22Rv1 (cell line): ENCODE measurements around the gene ERP44.
"Not testable (repeated sequence)": the region's sequence is repeated elsewhere in the genome, so short reads cannot be mapped to it uniquely, and the experiment has no call there.

Experiments
- ZFX ChIP-seq: fragments of 450-650 bp; IDR thresholded peaks from 2 replicates; pipeline ENCODE4 v1.6.1; 2017; ENCODE audit warnings: antibody characterized with exemption, borderline replicate concordance
- TF ChIP-seq, protein P1 (sequence below): fragments of 450-650 bp; IDR thresholded peaks from 2 replicates; pipeline ENCODE4 v1.5.1; 2017; ENCODE audit warnings: mild to moderate bottlenecking

DNA sequence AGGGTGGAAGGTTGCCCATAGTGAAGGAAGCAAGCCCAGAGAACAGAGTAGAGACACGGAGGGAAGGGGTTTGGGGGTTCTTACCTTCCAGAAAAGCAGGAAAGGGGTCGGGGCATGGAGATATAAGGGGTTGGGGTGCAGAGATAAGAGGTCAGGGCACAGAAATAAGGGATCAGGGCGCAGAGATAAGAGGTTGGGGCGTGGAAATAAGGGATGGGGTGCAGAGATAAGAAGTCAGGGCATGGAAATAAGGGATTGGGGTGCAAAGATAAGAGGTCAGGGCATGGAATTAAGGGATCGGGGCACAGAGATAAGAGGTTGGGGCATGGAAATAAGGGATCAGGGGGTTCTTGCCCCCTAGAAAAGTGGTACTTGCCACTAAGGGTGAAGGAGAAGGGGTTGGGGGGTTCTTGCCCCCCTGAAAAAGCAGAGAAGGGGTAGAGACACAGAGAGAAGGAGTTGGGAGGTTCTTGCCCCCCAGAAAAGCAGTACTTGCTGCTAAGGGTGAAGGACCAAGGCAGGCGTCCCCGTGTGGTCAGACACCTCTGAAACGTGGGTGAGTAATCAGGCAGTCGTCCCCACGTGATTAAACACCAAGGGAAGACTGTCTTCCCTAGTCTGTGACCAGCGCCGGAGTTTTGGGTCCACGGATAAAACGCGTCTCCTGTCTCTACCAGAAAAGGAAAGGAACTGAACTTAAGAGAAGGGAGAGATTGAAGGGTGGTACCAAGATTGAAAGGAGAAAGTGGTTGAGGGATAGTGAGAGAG, 46.6 kb upstream of the ERP44 start:
- TF ChIP-seq, protein P1, sequence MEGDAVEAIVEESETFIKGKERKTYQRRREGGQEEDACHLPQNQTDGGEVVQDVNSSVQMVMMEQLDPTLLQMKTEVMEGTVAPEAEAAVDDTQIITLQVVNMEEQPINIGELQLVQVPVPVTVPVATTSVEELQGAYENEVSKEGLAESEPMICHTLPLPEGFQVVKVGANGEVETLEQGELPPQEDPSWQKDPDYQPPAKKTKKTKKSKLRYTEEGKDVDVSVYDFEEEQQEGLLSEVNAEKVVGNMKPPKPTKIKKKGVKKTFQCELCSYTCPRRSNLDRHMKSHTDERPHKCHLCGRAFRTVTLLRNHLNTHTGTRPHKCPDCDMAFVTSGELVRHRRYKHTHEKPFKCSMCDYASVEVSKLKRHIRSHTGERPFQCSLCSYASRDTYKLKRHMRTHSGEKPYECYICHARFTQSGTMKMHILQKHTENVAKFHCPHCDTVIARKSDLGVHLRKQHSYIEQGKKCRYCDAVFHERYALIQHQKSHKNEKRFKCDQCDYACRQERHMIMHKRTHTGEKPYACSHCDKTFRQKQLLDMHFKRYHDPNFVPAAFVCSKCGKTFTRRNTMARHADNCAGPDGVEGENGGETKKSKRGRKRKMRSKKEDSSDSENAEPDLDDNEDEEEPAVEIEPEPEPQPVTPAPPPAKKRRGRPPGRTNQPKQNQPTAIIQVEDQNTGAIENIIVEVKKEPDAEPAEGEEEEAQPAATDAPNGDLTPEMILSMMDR: not testable (repeated sequence)
- TF ChIP-seq ZFX: not testable (repeated sequence)
